HEK293 (cell line): Measurements from ENCODE around the gene ABCB11.

Experiments
- CTCF ChIA-PET: fragments of 350-600 bp; formaldehyde crosslinking; extraction: SDS; loops from one replicate; lab custom pipeline; 2021; ENCODE audit warnings: antibody characterized with exemption; lab: Yijun Ruan, JAX
- POLR2A ChIA-PET: fragments of 300-600 bp; formaldehyde crosslinking; extraction: SDS; loops from one replicate; lab custom pipeline; 2020; ENCODE audit warnings: antibody characterized with exemption, inconsistent platforms; lab: Yijun Ruan, JAX
- H3K27ac ChIP-seq: fragments of 200-500 bp; sonication (Bioruptor generic); 2 replicates; pipeline ENCODE4 v1.5.1; 2014; ENCODE audit warnings: low read depth, low read length, control low read depth, inconsistent platforms; ENCODE audit errors: extremely low read depth
- H3K36me3 ChIP-seq, 2 experiments: fragments of 200-500 bp in 1 of 2; sonication (Bioruptor generic) in 1 of 2; 1 replicate in 1 of 2; 2 replicates in 1 of 2; pipeline ENCODE4 v1.5.1; 2014 to 2017; ENCODE audit warnings: inconsistent platforms in 2 of 2, low read length in 2 of 2; ENCODE audit not compliant: control insufficient read depth in 2 of 2, insufficient read depth in 1 of 2
- H3K4me1 ChIP-seq: fragments of 200-500 bp; sonication (Bioruptor generic); 2 replicates; pipeline ENCODE4 v1.5.1; 2014; ENCODE audit warnings: mild to moderate bottlenecking, low read length, inconsistent platforms; ENCODE audit not compliant: control insufficient read depth, insufficient read depth
- H3K4me3 ChIP-seq: 2 replicates; pipeline ENCODE4 v1.5.1; 2011; ENCODE audit warnings: low read depth, mild to moderate bottlenecking, control low read depth, low read length, moderate library complexity
- H3K9me3 ChIP-seq: fragments of 200-500 bp; sonication (Bioruptor generic); 2 replicates; pipeline ENCODE4 v1.5.1; 2014; ENCODE audit warnings: low read depth, low read length, inconsistent platforms; ENCODE audit not compliant: control insufficient read depth, insufficient read depth
- HOXD13 ChIP-seq: sonication (generic); formaldehyde crosslinking; IDR thresholded peaks from 2 replicates; pipeline ENCODE4 v1.8.0; 2022; ENCODE audit warnings: missing genetic modification reagents, borderline replicate concordance
- PRDM2 ChIP-seq: fragments of 450-650 bp; formaldehyde crosslinking; IDR thresholded peaks from 2 replicates; pipeline ENCODE4 v1.5.1; 2016; ENCODE audit warnings: missing biosample characterization, missing genetic modification characterization, borderline replicate concordance
- SETDB1 ChIP-seq: IDR thresholded peaks from one replicate; pipeline ENCODE4 v1.6.1; 2017; ENCODE audit warnings: mild to moderate bottlenecking, low read length, moderate library complexity, mixed read lengths; ENCODE audit not compliant: insufficient read length
- SP3 ChIP-seq: fragments of 450-650 bp; formaldehyde crosslinking; IDR thresholded peaks from 2 replicates; pipeline ENCODE4 v1.5.1; 2016; ENCODE audit warnings: missing biosample characterization, missing genetic modification characterization
- WT1 ChIP-seq: fragments of 450-650 bp; formaldehyde crosslinking; IDR thresholded peaks from 2 replicates; pipeline ENCODE4 v1.5.1; 2016; ENCODE audit warnings: missing biosample characterization, missing genetic modification characterization
- ZBTB1 ChIP-seq: fragments of 450-650 bp; formaldehyde crosslinking; IDR thresholded peaks from 2 replicates; pipeline ENCODE4 v1.5.1; 2016; ENCODE audit warnings: missing biosample characterization, missing genetic modification characterization
- ZNF132 ChIP-seq: fragments of 450-650 bp; formaldehyde crosslinking; IDR thresholded peaks from 2 replicates; pipeline ENCODE4 v1.5.1; 2017; ENCODE audit warnings: missing biosample characterization, missing genetic modification characterization, borderline replicate concordance
- ZNF155 ChIP-seq: fragments of 450-650 bp; formaldehyde crosslinking; IDR thresholded peaks from 2 replicates; pipeline ENCODE4 v1.5.1; 2016; ENCODE audit warnings: missing biosample characterization, missing genetic modification characterization
- ZNF248 ChIP-seq: fragments of 450-650 bp; formaldehyde crosslinking; IDR thresholded peaks from 2 replicates; pipeline ENCODE4 v1.5.1; 2017; ENCODE audit warnings: missing biosample characterization, missing genetic modification characterization
- ZNF324 ChIP-seq: fragments of 450-650 bp; formaldehyde crosslinking; IDR thresholded peaks from 2 replicates; pipeline ENCODE4 v1.5.1; 2016; ENCODE audit warnings: missing biosample characterization, missing genetic modification characterization
- ZNF529 ChIP-seq: fragments of 450-650 bp; formaldehyde crosslinking; IDR thresholded peaks from 2 replicates; pipeline ENCODE4 v1.5.1; 2017; ENCODE audit warnings: missing genetic modification characterization, missing biosample characterization; ENCODE audit not compliant: insufficient replicate concordance
- ZNF544 ChIP-seq: fragments of 450-650 bp; formaldehyde crosslinking; IDR thresholded peaks from 2 replicates; pipeline ENCODE4 v1.5.0; 2017; ENCODE audit warnings: missing biosample characterization, missing genetic modification characterization
- ZNF585B ChIP-seq: fragments of 450-650 bp; formaldehyde crosslinking; IDR thresholded peaks from 2 replicates; pipeline ENCODE4 v1.5.1; 2016; ENCODE audit warnings: missing biosample characterization, missing genetic modification characterization
- ZNF624 ChIP-seq: fragments of 450-650 bp; formaldehyde crosslinking; IDR thresholded peaks from 2 replicates; pipeline ENCODE4 v1.5.1; 2017; ENCODE audit warnings: missing biosample characterization, missing genetic modification characterization
- ZNF677 ChIP-seq: fragments of 450-650 bp; IDR thresholded peaks from 2 replicates; pipeline ENCODE4 v1.5.0; 2018; ENCODE audit warnings: missing biosample characterization, mild to moderate bottlenecking, missing genetic modification characterization, moderate library complexity
- ZNF701 ChIP-seq: fragments of 450-650 bp; formaldehyde crosslinking; IDR thresholded peaks from 2 replicates; pipeline ENCODE4 v1.5.1; 2016; ENCODE audit warnings: missing biosample characterization, missing genetic modification characterization
- ZXDB ChIP-seq: fragments of 450-650 bp; formaldehyde crosslinking; IDR thresholded peaks from 2 replicates; pipeline ENCODE4 v1.5.1; 2016; ENCODE audit warnings: missing biosample characterization, missing genetic modification characterization
- TF ChIP-seq, protein P1 (sequence below): fragments of 450-650 bp; formaldehyde crosslinking; IDR thresholded peaks from 2 replicates; pipeline ENCODE4 v1.5.1; 2016; ENCODE audit warnings: missing biosample characterization, missing genetic modification characterization
- TF ChIP-seq, protein P2 (sequence below): sonication (generic); formaldehyde crosslinking; IDR thresholded peaks from 2 replicates; pipeline ENCODE4 v1.8.1; 2022; ENCODE audit warnings: mild to moderate bottlenecking, moderate library complexity, missing genetic modification reagents
- TF ChIP-seq, protein P3 (sequence below): IDR thresholded peaks from 2 replicates; pipeline ENCODE4 v1.6.1; 2011; ENCODE audit warnings: mild to moderate bottlenecking, low read depth, low read length, borderline replicate concordance
- TF ChIP-seq, protein P4 (sequence below): fragments of 450-650 bp; formaldehyde crosslinking; IDR thresholded peaks from 2 replicates; pipeline ENCODE4 v1.5.1; 2017; ENCODE audit warnings: missing biosample characterization, missing genetic modification characterization
- TF ChIP-seq, protein P5 (sequence below): fragments of 450-650 bp; formaldehyde crosslinking; IDR thresholded peaks from 2 replicates; pipeline ENCODE4 v1.5.1; 2016; ENCODE audit warnings: missing biosample characterization, missing genetic modification characterization, borderline replicate concordance

Gene ABCB11

GRCh38 chr2:168903888-168904287 lies 127.2 kb downstream of the ABCB11 start (continued):
- no peak for TF ChIP-seq PRDM2 (tag by site-specific recombination)
- no peak for TF ChIP-seq ZNF544

DNA sequence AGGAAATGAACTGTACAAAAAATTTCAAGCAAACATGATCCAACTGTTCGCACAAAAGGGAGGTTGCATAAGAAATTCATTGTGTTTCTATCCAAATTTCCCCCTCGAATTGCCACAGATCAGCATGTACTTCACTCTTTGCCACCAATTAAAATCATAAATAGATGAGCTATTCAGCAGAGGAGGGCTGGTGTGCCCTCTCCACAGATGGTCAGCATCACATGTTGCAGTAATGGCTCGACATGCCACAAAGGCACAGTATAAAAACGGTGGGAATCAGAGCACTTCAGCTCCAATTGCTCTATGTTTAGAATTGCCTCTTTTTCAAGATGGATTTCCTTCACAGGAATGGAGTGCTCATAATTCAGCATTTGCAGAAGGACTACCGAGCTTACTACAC lies 130.1 kb downstream of the ABCB11 start, which contains the start of gene G6PC2:
TSS of gene G6PC2 (plus strand) at position 289 of the 400 bp plus-strand sequence. CDS start at position 330, 41 bp downstream.
- CTCF ChIA-PET, result no interaction called here
- POLR2A ChIA-PET, result no interaction called here
- TF ChIP-seq ZNF529 (tag by site-specific recombination) (no peak), ZNF585B (no peak), ZNF324 (tag by site-specific recombination) (no peak), HOXD13 (no peak), WT1 (tag by site-specific recombination) (no peak), ZXDB (no peak), ZNF677 (no peak), SETDB1 (no peak), ZNF624 (tag by site-specific recombination) (no peak), ZNF701 (tag by site-specific recombination) (no peak)
- TF ChIP-seq, protein P1, sequence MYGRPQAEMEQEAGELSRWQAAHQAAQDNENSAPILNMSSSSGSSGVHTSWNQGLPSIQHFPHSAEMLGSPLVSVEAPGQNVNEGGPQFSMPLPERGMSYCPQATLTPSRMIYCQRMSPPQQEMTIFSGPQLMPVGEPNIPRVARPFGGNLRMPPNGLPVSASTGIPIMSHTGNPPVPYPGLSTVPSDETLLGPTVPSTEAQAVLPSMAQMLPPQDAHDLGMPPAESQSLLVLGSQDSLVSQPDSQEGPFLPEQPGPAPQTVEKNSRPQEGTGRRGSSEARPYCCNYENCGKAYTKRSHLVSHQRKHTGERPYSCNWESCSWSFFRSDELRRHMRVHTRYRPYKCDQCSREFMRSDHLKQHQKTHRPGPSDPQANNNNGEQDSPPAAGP (tag by site-specific recombination), result no peak
- Histone ChIP-seq H3K4me3 (no peak within 1 kb of the TSS), H3K9me3 (no peaks in the 10 kb centered on the region), H3K36me3 (no peaks in the 10 kb centered on the region), H3K4me1 (no peaks in the 10 kb centered on the region), H3K27ac (no peak within 1 kb of the TSS)

DNA sequence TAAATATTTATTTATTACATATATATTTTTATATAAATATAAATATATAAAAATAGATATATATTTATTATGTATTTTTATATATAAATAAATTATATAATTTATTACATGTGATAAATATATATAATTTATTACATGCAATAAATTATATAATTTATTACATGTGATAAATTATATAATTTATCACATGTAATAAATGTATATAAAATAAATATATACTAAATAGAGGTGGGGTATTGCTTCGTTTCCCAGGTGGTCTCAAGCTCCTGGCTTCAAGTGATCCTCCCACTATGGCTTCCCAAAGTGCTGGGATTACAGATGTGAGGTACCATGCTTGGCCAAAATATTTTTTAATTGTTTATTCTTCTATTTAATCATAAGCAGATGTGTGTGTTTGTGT lies 133.7 kb downstream of the ABCB11 start:
- ChIA-PET POLR2A (no interaction called here), CTCF (no interaction called here)
- H3K4me3 ChIP-seq, result no peak overlapping the region
- no peaks in the 10 kb centered on the region for H3K4me1 ChIP-seq
- no peak overlapping the region for H3K27ac ChIP-seq
- no peaks in the 10 kb centered on the region for H3K36me3 ChIP-seq
- no peaks in the 10 kb centered on the region for H3K9me3 ChIP-seq
- TF ChIP-seq ZBTB1 (tag by site-specific recombination) (no peak), SP3 (no peak), ZNF248 (tag by site-specific recombination) (no peak), ZNF155 (tag by site-specific recombination) (no peak), ZNF132 (tag by site-specific recombination) (no peak)
- TF ChIP-seq, protein P2, sequence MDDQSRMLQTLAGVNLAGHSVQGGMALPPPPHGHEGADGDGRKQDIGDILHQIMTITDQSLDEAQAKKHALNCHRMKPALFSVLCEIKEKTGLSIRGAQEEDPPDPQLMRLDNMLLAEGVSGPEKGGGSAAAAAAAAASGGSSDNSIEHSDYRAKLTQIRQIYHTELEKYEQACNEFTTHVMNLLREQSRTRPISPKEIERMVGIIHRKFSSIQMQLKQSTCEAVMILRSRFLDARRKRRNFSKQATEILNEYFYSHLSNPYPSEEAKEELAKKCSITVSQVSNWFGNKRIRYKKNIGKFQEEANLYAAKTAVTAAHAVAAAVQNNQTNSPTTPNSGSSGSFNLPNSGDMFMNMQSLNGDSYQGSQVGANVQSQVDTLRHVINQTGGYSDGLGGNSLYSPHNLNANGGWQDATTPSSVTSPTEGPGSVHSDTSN (CRISPR knock-in tag), result no peak
- TF ChIP-seq, protein P3, sequence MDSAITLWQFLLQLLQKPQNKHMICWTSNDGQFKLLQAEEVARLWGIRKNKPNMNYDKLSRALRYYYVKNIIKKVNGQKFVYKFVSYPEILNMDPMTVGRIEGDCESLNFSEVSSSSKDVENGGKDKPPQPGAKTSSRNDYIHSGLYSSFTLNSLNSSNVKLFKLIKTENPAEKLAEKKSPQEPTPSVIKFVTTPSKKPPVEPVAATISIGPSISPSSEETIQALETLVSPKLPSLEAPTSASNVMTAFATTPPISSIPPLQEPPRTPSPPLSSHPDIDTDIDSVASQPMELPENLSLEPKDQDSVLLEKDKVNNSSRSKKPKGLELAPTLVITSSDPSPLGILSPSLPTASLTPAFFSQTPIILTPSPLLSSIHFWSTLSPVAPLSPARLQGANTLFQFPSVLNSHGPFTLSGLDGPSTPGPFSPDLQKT, result no peak
- TF ChIP-seq, protein P4, sequence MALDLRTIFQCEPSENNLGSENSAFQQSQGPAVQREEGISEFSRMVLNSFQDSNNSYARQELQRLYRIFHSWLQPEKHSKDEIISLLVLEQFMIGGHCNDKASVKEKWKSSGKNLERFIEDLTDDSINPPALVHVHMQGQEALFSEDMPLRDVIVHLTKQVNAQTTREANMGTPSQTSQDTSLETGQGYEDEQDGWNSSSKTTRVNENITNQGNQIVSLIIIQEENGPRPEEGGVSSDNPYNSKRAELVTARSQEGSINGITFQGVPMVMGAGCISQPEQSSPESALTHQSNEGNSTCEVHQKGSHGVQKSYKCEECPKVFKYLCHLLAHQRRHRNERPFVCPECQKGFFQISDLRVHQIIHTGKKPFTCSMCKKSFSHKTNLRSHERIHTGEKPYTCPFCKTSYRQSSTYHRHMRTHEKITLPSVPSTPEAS (tag by site-specific recombination), result no peak
- TF ChIP-seq, protein P5, sequence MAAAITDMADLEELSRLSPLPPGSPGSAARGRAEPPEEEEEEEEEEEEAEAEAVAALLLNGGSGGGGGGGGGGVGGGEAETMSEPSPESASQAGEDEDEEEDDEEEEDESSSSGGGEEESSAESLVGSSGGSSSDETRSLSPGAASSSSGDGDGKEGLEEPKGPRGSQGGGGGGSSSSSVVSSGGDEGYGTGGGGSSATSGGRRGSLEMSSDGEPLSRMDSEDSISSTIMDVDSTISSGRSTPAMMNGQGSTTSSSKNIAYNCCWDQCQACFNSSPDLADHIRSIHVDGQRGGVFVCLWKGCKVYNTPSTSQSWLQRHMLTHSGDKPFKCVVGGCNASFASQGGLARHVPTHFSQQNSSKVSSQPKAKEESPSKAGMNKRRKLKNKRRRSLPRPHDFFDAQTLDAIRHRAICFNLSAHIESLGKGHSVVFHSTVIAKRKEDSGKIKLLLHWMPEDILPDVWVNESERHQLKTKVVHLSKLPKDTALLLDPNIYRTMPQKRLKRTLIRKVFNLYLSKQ (tag by site-specific recombination), result no peak
